NCI-H1092 treated with DMSO at 0.1 percent for 48 hours (cell line): Measurements from ENCODE around the gene CARD8.

Experiments used
- DNase-seq: peaks from one replicate; lab custom pipeline; 2025; lab: John Stamatoyannopoulos, UW

CARD8 gene

DNA sequence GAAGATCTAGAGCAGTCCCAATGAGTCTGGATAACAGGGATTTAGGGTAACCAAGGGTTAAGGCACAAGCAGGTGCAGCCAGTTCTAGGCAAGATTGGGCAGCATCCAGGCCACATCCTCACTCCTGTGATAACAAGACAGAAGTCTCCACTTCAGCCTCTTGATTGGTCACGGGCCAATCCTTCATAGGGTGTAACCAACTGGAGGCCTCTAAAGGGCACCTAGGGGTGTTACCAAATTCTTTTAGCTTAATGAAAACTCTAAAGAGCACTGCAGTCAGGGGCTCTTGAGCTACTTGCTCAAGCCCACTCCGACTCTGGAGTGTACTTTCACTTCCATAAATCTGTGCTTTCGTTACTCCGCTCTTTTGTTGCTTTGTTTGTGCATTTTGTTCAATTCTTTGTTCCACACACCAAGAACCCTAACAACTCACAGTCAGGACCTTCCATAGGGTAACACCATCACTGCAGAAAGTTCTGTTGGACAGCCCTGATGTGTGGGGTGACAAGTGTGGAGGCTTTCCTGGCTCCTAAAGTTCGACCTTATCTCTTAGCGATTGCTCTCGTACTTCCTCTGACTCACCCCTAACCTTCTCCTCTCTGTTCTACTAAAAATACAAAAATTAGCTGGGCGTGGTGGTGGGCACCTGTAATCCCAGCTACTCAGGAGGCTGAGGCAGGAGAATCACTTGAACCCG is 49.2 kb downstream of the CARD8 start:
- no peak for DNase-seq

DNA sequence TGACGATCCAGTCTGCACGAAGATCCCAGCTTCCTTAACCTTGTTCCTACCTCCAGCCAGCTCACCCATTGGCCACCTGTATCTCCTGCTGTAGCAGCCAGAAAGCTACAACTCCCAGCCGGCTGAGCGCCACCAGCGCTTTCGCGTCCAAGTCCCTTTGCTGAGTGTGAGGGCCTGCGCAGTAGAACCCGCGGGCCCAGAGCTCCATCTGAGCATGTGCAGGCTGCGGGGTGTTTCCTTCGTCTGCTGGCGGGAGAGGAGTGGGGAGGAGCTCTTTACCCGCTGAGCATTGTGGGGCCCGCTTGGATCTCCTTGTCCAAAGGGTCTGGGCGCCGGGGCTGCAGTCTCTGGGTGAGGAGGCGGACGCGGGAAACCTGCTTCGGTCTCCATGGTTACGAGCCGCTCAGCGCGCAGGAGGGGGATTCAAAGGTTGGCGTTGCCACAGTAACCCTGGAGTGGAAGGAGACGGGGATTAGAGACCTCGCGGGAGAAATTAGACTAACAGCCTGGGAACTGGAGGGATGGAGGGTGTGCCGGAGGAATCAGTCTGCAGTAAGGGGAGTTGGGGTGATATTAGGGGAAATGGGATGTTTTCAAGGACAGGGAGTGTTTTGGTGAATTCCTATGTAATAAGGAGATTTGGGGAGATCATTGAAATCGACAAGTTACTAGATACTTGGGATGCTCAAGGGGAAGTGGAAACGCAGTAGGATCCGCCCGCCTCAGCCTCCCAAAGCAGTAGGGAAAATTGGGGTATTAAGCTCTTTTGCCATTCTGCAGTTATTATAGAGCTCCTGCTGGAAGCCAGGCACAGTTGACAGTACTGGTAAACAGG is 51.7 kb downstream of the CARD8 start:
- DNase-seq = peak; percentile 97

DNA sequence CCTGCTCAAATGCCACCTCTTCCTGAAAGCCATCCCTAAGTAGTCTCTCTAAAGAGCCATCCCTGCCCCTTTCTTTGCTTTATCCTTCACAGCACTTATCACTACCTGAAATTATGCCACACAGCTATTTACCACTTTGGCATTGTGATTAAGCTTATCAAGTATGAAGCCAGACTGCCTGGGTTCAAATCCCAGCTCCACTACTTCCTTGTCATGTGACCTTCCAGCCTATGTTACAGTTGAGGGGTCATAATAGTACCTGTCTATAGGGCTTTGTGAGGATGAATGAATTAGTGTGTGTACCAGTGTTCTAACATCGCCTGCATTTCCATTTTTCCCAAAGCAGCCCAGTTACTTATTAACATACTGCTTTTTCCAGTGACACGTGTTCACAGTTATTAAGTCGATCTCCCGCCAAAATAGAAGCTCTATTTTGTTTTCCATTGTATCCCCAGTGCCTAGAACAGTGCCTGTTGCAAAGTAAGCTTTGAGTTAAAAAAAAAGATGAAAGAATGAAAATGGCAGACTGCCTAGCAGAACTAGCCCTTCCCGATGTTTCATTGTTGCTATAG is 52.4 kb downstream of the CARD8 start:
- DNase-seq = no peak

DNA sequence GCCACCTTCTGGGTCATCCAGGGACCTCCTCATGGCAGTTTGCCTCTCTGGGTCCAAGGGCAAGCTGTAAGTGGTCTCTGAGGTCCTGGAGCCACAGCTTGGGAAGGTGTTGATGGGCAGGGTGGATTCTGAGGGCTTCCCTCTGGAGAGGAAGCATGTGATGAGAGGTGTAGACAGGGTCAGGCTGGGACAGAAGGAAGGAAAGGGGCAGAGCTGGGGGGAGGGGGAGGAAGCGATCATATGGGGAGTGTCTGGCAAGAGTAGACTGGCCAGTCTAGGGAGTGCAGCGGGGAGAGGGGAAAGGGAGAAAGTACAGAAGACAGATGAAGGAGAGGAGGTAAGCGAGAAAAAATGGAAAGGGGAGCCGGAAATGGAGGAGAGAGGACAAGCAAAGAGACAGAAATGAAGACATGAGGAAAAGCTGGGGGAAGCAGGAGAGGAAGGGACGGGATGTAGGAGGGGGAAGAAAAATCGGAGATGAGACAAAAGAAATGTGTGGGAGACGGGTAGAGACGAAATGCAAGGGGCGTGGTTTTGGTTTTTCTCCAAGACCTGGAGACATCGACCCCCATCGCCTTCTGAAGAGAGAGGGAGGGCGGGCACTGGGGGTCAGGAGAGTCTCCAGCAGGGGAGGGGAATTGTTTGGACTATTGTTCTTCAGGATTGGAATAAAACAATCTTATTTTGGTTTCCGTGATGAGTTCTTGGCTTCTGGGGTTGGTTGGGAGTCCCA is 58.6 kb downstream of the CARD8 start:
- DNase-seq = no peak

DNA sequence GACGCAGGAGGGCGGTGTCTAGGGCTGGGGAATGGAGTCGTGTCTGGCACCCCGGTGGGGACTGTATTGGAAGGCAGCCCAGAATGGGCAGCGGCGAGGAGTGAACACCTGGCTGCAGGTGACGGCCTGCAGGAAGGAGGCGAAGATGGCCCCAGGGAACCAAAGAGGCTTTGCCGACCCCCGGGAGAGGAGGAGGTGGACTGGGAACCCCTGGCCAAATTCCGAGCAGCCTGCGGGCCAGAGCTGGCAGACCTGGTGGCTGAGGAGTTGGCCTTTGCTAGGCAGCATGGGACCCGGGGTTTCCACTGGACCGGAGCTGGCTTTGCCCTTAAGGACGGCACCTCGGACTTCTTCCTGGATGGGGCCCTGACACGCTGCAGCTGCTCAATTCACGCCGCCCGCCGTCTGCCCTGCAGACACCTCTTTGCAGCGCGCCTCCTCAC is 59.4 kb downstream of the CARD8 start:
- no peak for DNase-seq

DNA sequence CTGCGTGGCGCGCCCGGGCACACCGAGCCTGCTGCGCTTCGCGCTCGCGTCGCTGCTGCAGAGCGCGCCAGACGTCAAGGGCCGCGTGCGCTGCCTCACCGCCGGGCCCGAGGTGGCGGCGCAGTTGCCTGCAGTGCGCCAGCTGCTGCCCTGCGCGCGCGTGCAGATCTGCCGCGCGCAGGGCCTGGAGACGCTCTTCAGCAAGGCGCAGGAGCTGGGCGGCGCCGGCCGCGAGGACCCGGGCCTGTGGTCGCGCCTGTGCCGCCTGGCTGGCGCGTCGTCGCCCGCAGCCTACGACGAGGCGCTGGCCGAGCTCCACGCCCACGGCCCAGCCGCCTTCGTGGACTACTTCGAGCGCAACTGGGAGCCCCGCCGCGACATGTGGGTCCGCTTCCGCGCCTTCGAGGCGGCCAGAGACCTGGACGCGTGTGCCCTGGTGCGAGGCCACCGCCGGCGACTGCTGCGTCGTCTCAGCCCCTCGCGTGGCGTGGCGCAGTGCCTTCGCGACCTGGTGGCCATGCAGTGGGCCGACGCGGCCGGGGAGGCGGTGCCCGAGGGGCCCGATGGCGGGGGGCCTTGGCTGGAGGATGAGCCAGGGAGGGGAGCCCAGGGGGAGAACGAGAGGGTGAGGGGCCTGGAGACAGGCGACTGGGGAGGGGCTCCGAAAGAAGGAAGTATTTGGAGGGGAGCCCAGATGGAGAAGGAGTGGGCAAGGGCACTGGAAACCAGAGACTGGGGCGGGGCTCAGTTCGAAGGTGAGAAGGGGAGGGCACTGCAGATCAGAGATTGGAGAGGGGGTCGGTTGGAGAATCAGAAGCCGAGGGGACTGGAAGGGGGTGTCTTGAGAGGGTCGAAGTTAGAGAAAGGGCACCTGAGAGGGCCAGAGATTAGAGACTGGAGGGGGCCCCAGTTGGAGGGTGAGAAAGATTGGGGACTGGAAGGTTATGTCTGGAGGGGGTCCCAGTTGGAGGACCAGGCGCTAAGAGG is 60.6 kb downstream of the CARD8 start:
- DNase-seq = no peak

DNA sequence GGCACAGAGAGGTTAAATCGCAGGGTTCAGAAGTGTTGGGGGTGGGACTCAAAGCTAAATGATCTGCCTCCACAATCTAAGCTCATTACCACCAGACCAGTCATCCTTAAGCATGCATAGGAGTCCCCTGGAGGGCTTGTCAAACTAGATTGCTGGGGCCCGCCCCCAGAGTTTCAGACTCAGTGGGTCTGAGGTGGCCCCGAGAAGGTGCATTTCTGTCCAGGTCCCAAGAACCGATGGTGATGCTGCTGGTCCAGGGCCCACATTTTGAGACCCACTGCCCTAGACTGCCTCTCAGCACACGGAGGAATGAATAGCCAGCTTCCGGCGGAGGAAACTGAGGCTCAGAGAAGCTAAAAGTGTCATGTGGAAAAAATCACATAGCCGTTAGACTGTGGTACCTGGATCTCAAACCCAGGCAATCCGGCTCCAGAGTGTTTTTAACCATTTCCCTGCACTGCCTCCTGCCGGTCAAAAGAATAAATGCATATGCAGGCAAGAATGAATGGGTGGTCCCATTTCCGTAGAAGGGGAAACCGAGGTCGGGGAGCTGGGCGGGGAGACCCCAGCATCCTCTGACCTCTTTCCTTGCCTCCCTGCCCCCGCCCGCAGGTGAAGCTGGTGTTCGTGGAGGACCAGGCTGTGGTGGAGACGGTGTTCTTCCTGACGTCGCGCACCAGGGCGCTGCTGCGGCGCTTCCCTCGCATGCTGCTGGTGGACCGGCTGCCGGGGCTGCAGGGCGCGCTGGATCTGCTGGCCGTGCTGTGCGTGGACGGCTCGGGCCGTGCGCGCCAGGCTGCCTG is 61.5 kb downstream of the CARD8 start:
- no peak for DNase-seq

DNA sequence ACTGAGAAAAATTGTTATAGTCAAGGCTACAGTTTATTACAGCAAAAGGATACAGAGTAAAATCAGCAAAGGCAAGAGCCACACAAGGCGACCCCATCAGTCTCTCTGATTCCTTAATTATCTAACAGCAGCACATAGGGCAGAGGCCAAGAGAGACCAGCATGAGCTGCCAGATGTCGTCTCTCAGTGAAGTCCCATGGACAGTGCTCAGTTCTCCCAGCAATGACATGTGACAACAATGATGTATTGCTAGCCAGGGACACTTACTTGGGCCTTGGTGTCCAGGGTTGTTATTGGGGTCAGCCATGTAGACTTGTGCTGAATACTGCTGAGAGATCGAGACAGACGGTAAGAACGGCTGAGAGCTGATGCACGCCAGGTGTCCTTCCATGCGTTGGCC is 63.0 kb downstream of the CARD8 start:
- DNase-seq = no peak

DNA sequence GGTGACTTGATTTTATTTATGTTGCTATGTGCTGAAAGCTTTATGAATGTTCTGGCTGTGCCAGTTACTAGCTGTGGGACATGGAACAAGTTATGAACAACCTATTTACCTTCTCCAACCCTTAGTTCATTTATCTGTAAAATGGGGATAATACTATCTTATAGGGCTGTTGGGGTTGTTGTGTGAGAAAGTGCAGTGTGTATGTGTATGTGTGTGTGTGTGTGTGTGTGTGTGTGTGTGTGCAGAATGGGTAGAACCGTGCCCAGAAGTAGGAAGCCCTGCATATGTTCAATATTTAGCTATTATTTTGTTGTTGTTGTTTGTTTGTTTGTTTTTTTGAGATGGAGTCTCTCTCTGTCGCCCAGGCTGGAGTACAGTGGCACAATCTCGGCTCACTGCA is 64.8 kb downstream of the CARD8 start:
- no peak for DNase-seq

DNA sequence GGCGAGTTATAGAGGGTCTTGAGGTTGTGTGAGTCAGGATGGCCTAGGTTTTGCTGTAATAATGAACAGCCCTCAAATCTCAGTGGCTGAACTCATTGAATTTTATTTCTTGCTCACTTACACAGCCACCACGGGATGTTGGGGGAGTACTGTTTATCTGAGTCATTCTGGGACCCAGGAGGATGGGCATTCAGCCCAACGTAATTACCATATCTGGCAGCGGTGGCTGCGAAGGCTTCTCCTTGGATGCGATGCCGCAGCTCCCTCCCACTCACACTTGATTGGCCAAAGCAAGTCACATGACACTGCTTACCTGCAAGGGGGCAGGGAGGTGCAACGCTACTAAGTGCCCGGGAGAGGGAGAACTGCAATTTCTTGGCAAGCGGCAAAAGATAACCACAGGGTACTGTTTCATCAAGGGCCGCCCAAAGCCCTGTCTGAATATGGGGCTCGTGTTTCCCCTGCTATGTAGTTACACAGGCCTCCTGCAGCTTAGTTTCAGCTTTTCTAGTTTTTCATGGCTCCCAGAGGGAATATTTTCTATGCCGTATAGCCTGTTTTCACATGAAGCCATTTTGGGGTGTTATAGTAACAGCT is 65.3 kb downstream of the CARD8 start:
- DNase-seq = no peak

DNA sequence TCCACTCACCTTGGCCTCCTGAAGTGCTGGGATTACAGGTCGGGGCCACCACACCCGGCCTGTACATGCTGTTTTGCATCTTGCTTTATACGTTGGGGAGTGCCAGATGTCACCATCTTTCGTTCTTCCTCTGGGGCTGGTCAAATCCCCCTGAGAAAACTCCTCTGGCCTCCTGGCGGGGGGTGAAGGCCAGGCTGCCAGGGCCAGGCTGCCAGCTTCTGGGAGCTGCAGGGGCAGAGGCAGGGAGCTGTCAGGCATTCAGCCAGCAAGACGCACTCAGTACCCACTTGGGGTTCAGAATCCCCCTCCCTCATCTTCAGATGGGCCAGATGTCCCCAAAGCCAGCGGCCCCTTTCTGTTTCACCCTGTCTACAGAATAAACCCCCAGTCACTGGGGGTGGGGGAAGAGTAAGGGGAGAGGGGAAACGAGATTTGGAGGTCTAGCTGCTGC is 69.1 kb downstream of the CARD8 start:
- DNase-seq = no peak

DNA sequence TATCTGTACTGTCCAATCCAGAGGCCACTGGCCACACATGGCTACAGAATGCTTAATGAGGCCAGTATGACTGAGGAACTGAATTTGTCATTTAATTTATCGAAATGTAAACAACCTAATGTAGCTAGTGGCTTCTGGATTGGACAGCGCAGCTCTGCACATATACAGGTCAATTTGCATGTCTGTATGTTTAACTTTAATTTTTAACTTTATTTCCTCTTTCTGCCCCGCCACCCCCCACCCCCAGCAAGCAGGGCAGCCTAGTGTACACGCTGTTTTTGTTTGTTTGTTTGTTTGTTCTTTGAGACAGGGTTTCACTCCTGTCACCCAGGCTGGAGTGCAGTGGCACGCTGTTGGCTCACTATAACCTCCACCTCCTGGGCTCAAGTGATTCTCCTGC is 69.7 kb downstream of the CARD8 start:
- no peak for DNase-seq

DNA sequence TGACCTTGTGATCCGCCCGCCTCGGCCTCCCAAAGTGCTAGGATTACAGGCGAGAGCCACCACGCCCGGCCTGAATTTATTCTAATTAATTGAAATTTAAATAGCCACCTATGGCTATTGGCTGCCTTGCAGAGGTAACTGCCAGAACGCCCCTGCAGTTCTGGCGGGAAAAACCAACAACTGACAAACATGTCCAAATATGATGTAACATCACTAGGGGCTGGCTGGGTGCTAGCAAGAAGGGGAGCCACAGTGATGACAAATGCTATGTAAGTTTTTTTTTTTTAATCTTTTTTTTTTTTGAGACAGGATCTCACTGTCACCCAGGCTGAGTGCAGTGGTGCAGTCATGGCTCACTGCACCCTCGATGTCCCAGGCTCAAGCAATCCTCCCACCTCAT is 72.4 kb downstream of the CARD8 start:
- no peak for DNase-seq

DNA sequence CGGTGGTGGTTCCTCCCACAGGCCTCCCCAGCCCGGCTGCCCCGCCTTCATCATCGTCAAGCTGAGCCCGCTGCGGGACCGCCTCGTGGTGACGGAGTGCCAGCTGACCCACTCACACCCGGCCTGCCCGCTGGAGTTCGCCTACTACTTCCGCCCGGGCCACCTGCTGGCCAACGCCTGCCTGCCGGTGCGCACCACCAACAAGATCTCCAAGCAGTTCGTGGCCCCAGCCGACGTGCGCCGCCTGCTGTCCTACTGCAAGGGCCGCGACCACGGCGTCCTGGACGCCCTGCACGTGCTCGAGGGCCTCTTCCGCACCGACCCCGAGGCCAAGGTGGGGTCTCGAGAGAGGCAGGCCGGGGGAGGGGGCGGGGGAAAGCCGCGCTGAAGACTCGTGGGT is 73.3 kb downstream of the CARD8 start:
- DNase-seq = no peak

DNA sequence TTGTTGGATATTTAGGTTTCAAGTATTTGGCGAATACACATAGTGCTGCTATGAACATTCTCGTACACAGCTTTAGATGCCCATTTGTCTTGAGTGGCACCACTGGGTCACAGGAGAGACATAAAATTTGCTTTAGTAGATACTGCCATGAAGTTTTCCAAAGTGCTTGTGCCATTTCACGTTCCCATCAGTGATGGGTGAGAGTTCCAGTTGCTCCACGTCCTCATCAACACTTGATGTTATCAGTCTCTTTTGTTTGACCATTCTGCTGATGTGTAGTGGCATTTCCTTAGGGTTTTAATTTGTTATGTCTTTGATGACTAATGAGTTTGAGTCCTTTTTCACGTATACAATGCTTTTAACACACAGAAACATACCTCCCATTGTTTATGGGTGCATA is 74.2 kb downstream of the CARD8 start:
- DNase-seq = no peak

DNA sequence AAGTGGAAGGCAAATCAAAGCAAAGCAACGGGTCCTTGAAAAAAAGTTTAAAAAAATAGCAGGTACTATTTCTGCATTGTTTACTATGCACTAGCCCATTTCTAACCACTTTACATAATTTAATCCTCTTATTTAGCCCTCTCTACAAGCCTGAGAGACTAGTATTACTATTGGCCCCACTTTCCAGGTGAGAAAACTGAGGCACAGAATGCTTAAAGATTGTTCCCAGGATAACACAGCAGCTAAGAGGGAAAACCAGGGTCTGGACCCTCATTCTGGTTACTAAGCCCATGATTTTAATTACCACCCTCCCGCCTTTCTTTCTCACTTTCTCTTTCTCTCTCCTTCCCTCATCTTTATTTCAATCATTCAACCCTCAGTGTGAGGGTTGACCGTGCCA is 79.5 kb downstream of the CARD8 start:
- no peak for DNase-seq

DNA sequence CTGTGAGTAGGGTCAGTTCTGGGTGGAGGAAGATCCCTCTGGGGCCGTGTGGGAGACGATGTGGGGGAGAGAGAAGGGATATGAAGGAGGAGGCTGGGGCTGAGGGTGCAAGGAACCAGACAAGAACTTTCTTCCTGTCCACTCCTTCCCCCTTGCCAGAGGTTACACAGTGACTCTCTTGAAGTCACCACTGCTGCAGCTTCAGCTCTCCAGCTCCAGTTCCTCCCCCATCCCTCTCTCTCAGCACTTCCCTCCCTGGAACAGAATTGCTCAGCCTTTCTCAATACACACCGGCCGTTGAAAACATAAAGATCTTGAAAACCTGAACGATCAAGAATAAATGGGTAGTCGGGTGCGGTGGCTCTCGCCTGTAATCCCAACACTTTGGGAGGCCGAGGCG is 80.1 kb downstream of the CARD8 start:
- no peak for DNase-seq

DNA sequence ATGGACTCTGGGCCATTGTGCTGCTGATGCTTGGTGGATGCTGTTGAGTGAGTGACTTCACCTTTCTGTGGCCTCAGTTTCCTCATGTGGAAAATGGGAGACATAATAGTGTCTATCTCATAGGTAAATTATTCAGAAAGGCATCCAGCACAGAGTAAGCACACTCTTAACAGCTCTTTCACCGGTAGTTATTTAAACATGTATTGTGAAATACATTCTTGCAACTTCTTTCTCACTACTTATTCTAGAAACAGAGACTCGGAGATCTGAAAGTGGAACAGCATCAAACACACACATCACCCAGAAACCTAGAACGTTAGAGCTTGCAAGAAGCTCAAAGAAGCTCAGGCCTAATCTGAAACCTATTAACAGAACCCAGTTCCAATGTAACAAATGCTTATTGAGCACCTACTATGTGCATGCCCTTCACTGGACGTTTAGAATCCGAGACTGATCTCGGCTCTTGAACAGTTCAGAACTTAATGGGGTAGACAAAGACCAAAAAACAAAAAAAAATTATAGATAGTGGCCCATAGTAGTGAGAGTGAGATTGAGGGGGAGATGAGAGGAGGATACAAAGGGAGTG is 81.2 kb downstream of the CARD8 start:
- DNase-seq = no peak

DNA sequence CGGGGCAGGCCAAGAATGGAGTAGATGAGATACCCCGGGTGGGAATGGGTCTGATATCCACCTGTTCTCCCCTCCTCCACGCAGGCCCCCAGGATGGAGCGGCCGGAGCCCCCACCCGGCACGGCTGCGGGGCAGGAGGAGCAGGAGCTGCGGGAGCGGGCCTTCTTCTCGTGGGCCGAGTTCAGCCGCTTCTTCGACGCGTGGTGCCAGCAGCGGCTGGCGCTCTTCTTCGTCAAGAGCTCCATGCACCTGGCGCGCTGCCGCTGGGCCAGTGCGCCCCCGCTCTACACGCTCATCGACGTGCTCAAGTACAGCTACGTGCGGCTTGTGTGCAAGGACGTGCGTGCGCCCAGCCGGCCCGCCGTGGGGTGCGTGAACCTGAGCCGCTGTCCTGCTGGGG is 84.0 kb downstream of the CARD8 start:
- peak; percentile 25 for DNase-seq
